Thymus (tissue), 2 donors: ENCODE results near the gene CLDN1. TPM values are rescaled to one million over a fixed set of nuclear protein-coding genes. Genes with fewer than 3 reads are reported as not detected.

Experiments used
- polyA plus RNA-seq: library from polyadenylated mRNA; stranded (reverse); fragments of 200-250 nt; gene quantifications from one replicate; pipeline ENCODE4 v1.2.3, GENCODE V29; 2013
- total RNA-seq: library from RNA; stranded (reverse); fragments of 120-200 nt; gene quantifications from one replicate; pipeline ENCODE4 v1.2.4, GENCODE V29; 2013
- donor health status: healthy.

CLDN1 gene
- total and polyA plus RNA-seq, 2 donors = 9.5 to 62.2 TPM

Other genes with a start within 250 kb of the CLDN1 start
- gene P3H2, start 201.5 kb downstream of the CLDN1 start, total RNA-seq = 5.9 TPM
- gene P3H2, start 201.5 kb downstream of the CLDN1 start, polyA plus RNA-seq = 8.0 TPM
- gene CLDN16, start 65.7 kb upstream of the CLDN1 start, total RNA-seq = 0.52 TPM
- 1.3 TPM for gene CLDN16, start 65.7 kb upstream of the CLDN1 start, polyA plus RNA-seq
- gene TMEM207, start 127.5 kb upstream of the CLDN1 start, total RNA-seq = not detected
- gene TMEM207, start 127.5 kb upstream of the CLDN1 start, polyA plus RNA-seq = not detected
- 6.8 TPM for gene IL1RAP, start 191.6 kb upstream of the CLDN1 start, total RNA-seq
- gene IL1RAP, start 191.6 kb upstream of the CLDN1 start, polyA plus RNA-seq = 5.7 TPM